ENCODE data around the gene FCAR.

DNA sequence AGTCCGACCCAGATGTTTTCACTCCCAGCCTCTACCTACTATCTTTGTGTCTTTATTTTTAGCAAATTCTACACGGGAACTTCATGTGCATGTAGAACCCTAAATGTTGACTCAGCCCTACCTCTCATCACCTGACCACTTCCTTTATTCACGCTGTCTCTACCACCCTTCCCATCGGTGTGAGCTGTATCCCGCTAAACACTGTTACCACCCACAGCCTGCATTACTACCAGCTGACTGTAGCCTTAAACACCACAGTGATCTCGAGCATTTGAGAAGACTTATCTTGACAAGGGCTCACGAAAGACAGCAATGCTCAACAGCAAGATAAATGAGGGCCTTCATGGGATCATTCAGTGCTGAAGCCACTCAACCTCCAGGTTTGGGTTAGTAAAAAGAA lies 47.0 kb downstream of the FCAR start:
- TF ChIP-seq, protein P1, sequence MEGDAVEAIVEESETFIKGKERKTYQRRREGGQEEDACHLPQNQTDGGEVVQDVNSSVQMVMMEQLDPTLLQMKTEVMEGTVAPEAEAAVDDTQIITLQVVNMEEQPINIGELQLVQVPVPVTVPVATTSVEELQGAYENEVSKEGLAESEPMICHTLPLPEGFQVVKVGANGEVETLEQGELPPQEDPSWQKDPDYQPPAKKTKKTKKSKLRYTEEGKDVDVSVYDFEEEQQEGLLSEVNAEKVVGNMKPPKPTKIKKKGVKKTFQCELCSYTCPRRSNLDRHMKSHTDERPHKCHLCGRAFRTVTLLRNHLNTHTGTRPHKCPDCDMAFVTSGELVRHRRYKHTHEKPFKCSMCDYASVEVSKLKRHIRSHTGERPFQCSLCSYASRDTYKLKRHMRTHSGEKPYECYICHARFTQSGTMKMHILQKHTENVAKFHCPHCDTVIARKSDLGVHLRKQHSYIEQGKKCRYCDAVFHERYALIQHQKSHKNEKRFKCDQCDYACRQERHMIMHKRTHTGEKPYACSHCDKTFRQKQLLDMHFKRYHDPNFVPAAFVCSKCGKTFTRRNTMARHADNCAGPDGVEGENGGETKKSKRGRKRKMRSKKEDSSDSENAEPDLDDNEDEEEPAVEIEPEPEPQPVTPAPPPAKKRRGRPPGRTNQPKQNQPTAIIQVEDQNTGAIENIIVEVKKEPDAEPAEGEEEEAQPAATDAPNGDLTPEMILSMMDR (IDR thresholded peaks at IDR 0.05) = no peak
- TF ChIP-seq POLR2A (IDR thresholded peaks at IDR 0.05) = no peak
